Measurements from ENCODE around the gene EEF1A1.

DNA sequence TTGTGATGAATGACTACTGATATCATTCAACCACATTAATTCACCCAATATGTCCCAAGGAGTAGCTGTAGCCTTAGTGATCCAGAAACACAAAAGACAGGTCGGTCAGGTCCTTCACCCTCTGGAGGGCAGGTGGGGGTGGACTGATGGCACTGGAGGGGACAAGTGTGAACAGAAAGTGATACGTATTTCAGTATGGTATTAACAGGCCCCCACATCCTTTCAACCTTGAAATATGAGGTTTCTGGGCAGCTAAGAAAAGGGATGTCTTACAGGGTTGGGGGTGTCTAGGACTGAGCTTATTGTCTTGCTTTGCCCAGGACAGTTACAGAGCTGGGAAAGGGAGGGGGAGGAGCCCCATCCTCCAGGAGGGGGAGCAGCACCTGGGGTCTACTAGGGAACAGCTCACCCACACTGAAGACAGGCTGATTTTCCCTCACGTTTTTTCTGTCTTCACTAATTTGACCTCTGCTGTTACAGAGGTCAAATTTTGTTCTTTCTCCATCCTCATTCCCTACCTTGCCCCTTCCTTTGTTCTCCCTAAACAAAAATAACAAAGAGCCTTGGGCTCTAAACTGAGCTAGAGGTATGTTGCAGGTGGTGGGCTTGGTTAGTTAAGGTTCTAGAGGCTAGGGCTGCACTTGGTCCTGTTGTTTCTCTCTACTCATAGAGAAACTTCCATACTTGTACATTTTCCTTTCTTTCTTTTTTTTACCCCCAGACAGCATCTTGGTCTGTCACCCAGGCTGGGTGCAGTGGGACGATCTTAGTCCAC, 38.0 kb upstream of the EEF1A1 start:
- TF ChIP-seq BCL11A (tag by site-specific recombination; IDR thresholded peaks at IDR 0.05; ENCODE audit: low read depth) (no peak), ZNF777 (tag by site-specific recombination; IDR thresholded peaks at IDR 0.05; ENCODE audit: borderline replicate concordance) (no peak), ZNF677 (tag by site-specific recombination; IDR thresholded peaks at IDR 0.05) (no peak), ZNF121 (tag by site-specific recombination; IDR thresholded peaks at IDR 0.05) (no peak), ZNF302 (tag by site-specific recombination; IDR thresholded peaks at IDR 0.05; ENCODE audit: low read depth) (no peak), ZSCAN30 (tag by site-specific recombination; IDR thresholded peaks at IDR 0.05) (no peak), SP2 (tag by site-specific recombination; IDR thresholded peaks at IDR 0.05) (no peak), ZNF24 (tag by site-specific recombination; IDR thresholded peaks at IDR 0.05) (no peak), ZNF266 (tag by site-specific recombination; IDR thresholded peaks at IDR 0.05; ENCODE audit: low read depth) (no peak), KLF10 (tag by site-specific recombination; IDR thresholded peaks at IDR 0.05) (no peak)
- TF ChIP-seq, protein P1, sequence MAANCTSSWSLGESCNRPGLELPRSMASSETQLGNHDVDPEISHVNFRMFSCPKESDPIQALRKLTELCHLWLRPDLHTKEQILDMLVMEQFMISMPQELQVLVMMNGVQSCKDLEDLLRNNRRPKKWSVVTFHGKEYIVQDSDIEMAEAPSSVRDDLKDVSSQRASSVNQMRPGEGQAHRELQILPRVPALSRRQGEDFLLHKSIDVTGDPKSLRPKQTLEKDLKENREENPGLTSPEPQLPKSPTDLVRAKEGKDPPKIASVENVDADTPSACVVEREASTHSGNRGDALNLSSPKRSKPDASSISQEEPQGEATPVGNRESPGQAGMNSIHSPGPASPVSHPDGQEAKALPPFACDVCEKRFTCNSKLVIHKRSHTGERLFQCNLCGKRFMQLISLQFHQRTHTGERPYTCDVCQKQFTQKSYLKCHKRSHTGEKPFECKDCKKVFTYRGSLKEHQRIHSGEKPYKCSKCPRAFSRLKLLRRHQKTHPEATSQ (tag by site-specific recombination; IDR thresholded peaks at IDR 0.05): no peak
- TF ChIP-seq, protein P2, sequence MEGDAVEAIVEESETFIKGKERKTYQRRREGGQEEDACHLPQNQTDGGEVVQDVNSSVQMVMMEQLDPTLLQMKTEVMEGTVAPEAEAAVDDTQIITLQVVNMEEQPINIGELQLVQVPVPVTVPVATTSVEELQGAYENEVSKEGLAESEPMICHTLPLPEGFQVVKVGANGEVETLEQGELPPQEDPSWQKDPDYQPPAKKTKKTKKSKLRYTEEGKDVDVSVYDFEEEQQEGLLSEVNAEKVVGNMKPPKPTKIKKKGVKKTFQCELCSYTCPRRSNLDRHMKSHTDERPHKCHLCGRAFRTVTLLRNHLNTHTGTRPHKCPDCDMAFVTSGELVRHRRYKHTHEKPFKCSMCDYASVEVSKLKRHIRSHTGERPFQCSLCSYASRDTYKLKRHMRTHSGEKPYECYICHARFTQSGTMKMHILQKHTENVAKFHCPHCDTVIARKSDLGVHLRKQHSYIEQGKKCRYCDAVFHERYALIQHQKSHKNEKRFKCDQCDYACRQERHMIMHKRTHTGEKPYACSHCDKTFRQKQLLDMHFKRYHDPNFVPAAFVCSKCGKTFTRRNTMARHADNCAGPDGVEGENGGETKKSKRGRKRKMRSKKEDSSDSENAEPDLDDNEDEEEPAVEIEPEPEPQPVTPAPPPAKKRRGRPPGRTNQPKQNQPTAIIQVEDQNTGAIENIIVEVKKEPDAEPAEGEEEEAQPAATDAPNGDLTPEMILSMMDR (tag by site-specific recombination; IDR thresholded peaks at IDR 0.05): no peak
- TF ChIP-seq, protein P3, sequence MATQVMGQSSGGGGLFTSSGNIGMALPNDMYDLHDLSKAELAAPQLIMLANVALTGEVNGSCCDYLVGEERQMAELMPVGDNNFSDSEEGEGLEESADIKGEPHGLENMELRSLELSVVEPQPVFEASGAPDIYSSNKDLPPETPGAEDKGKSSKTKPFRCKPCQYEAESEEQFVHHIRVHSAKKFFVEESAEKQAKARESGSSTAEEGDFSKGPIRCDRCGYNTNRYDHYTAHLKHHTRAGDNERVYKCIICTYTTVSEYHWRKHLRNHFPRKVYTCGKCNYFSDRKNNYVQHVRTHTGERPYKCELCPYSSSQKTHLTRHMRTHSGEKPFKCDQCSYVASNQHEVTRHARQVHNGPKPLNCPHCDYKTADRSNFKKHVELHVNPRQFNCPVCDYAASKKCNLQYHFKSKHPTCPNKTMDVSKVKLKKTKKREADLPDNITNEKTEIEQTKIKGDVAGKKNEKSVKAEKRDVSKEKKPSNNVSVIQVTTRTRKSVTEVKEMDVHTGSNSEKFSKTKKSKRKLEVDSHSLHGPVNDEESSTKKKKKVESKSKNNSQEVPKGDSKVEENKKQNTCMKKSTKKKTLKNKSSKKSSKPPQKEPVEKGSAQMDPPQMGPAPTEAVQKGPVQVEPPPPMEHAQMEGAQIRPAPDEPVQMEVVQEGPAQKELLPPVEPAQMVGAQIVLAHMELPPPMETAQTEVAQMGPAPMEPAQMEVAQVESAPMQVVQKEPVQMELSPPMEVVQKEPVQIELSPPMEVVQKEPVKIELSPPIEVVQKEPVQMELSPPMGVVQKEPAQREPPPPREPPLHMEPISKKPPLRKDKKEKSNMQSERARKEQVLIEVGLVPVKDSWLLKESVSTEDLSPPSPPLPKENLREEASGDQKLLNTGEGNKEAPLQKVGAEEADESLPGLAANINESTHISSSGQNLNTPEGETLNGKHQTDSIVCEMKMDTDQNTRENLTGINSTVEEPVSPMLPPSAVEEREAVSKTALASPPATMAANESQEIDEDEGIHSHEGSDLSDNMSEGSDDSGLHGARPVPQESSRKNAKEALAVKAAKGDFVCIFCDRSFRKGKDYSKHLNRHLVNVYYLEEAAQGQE (tag by site-specific recombination; IDR thresholded peaks at IDR 0.05): no peak
- TF ChIP-seq, protein P4, sequence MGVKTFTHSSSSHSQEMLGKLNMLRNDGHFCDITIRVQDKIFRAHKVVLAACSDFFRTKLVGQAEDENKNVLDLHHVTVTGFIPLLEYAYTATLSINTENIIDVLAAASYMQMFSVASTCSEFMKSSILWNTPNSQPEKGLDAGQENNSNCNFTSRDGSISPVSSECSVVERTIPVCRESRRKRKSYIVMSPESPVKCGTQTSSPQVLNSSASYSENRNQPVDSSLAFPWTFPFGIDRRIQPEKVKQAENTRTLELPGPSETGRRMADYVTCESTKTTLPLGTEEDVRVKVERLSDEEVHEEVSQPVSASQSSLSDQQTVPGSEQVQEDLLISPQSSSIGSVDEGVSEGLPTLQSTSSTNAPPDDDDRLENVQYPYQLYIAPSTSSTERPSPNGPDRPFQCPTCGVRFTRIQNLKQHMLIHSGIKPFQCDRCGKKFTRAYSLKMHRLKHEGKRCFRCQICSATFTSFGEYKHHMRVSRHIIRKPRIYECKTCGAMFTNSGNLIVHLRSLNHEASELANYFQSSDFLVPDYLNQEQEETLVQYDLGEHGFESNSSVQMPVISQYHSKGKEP (tag by site-specific recombination; IDR thresholded peaks at IDR 0.05): no peak

Measured in HEK293 (cell line).